Measurements from ENCODE around the gene CA9.
A peak's percentile ranks its signal among the peaks of the same experiment; 100 is the strongest.

CA9 gene

GRCh38 chr9:35718721-35719511, 45.2 kb downstream of the CA9 start:
- H3K4me3 Mint-ChIP-seq = no peak overlapping the region
- H3K27me3 Mint-ChIP-seq = no peaks in the 10 kb centered on the region
- no peaks in the 10 kb centered on the region for H3K9me3 Mint-ChIP-seq
- no peak overlapping the region for H3K27ac Mint-ChIP-seq
- peak; percentile 17 for DNase-seq
- no peaks in the 10 kb centered on the region for H3K4me1 Mint-ChIP-seq (ENCODE audit: low read depth)
- peaks cover 100% of the 10 kb centered on the region for H3K36me3 Mint-ChIP-seq (ENCODE audit: low read depth)

DNA sequence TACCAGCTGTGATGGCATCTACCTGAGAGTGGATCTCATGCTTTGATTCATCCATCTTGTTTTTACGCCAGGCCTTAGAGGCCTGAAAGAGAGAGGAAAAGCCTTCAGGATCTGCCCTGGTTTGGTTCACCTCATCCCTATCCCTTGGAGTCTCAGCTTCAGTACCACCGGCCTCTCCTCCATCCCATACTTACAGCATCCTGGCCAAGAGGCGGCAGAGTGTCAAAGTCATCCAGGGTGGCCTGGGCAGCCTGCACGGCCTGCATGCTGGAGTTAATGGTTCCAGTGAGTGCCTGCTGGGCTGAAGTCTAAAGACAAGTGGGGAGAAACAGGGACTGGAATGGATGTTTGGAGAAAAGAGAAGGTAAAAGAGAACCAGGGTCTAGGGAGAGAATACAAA, 45.8 kb downstream of the CA9 start:
- no peaks in the 10 kb centered on the region for H3K27me3 Mint-ChIP-seq
- no peak overlapping the region for H3K4me3 Mint-ChIP-seq

DNA sequence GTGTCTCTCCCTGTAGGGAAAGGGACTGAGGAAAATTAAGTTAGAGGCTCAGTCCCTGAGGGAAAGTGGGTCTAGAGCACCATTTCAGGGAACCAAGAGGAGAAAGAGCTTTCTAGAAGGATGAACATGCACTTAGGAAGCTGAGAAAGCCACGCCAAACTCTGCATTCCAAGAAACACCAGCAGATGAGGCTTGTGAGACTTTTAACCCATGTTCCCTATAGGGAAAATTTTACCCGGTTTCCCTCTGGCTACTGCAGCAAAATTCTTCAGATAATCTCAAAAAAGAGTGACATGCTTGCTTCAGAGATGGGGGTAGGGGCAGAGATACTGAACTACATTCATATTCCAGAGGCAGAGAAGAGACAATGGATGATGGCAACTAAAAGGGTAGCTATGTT, 49.7 kb downstream of the CA9 start:
- no peak overlapping the region for H3K4me3 Mint-ChIP-seq

More for the DNA sequence above, 45.8 kb downstream of the CA9 start:
- no peak overlapping the region for H3K27ac Mint-ChIP-seq
- H3K4me1 Mint-ChIP-seq (ENCODE audit: low read depth) = no peaks in the 10 kb centered on the region
- H3K36me3 Mint-ChIP-seq (ENCODE audit: low read depth) = peaks cover 100% of the 10 kb centered on the region
- DNase-seq = no peak
- H3K9me3 Mint-ChIP-seq = no peaks in the 10 kb centered on the region

GRCh38 chr9:35723908-35724307, 50.2 kb downstream of the CA9 start:
- no peak for DNase-seq
- Mint-ChIP-seq H3K4me3 (no peak overlapping the region), H3K27me3 (no peaks in the 10 kb centered on the region), H3K9me3 (no peaks in the 10 kb centered on the region), H3K27ac (no peak overlapping the region), H3K4me1 (ENCODE audit: low read depth) (no peaks in the 10 kb centered on the region), H3K36me3 (ENCODE audit: low read depth) (peaks cover 81% of the 10 kb centered on the region)

More for the DNA sequence above, 49.7 kb downstream of the CA9 start:
- Mint-ChIP-seq H3K27ac (peak overlapping the region; percentile 57), H3K4me1 (ENCODE audit: low read depth) (no peaks in the 10 kb centered on the region), H3K36me3 (ENCODE audit: low read depth) (peaks cover 86% of the 10 kb centered on the region), H3K9me3 (no peaks in the 10 kb centered on the region), H3K27me3 (no peaks in the 10 kb centered on the region)
- no peak for DNase-seq

GRCh38 chr9:35725362-35725761, 51.6 kb downstream of the CA9 start:
- Mint-ChIP-seq H3K4me1 (ENCODE audit: low read depth) (no peaks in the 10 kb centered on the region), H3K4me3 (no peak overlapping the region), H3K27ac (no peak overlapping the region), H3K36me3 (ENCODE audit: low read depth) (peaks cover 70% of the 10 kb centered on the region), H3K9me3 (no peaks in the 10 kb centered on the region), H3K27me3 (no peaks in the 10 kb centered on the region)
- no peak for DNase-seq

GRCh38 chr9:35726931-35727330, 53.2 kb downstream of the CA9 start:
- Mint-ChIP-seq H3K4me3 (no peak overlapping the region), H3K9me3 (no peaks in the 10 kb centered on the region), H3K36me3 (ENCODE audit: low read depth) (peaks cover 65% of the 10 kb centered on the region), H3K27ac (no peak overlapping the region), H3K27me3 (no peaks in the 10 kb centered on the region), H3K4me1 (ENCODE audit: low read depth) (no peaks in the 10 kb centered on the region)
- DNase-seq = peak; percentile 54

DNA sequence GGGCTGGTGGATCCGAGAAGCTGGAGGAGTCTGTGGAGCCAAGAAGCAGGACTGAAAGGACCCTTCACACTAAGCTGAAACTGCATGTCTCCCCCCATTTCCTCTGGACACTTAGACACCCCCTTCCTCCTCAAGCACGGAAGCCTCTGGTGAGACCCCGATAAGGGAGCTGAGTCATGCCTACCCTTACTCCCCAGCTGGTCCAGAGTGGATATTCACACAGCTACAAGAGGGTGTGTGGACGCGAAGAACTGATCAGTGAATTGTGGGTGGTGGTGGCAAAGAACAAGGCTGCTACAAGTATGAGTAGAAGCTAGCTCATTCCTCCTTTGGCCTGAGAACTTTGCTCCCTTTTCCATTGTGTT, 53.9 kb downstream of the CA9 start:
- H3K4me3 Mint-ChIP-seq = no peak overlapping the region
- H3K36me3 Mint-ChIP-seq (ENCODE audit: low read depth) = peaks cover 63% of the 10 kb centered on the region
- DNase-seq = no peak
- no peak overlapping the region for H3K27ac Mint-ChIP-seq
- H3K4me1 Mint-ChIP-seq (ENCODE audit: low read depth) = peaks cover under 1% of the 10 kb centered on the region
- no peaks in the 10 kb centered on the region for H3K9me3 Mint-ChIP-seq
- no peaks in the 10 kb centered on the region for H3K27me3 Mint-ChIP-seq

GRCh38 chr9:35728041-35728971, 54.6 kb downstream of the CA9 start:
- no peak overlapping the region for H3K4me3 Mint-ChIP-seq
- H3K9me3 Mint-ChIP-seq = no peaks in the 10 kb centered on the region
- peaks cover 7% of the 10 kb centered on the region for H3K4me1 Mint-ChIP-seq (ENCODE audit: low read depth)
- no peak overlapping the region for H3K27ac Mint-ChIP-seq
- H3K36me3 Mint-ChIP-seq (ENCODE audit: low read depth) = peaks cover 63% of the 10 kb centered on the region
- DNase-seq = peak; percentile 56
- H3K27me3 Mint-ChIP-seq = no peaks in the 10 kb centered on the region

DNA sequence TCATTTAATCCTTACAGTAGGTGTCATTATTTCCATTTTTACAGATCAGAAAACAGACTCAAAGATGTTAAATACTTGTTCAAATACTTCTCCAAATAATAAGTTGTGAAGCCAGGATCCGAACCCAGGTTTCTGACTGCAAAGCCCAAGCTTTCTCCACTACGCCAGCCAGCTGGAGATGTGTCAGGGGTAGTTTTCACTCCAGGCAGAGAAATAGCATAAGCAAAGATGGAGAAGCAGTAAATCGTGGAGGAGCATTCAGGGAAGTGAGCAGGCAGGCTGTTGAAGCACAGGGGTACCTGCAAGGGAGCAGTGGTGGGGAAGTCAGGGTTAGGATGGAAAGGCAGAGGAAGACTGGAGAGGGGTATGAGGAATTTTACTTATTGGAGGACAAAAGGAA, 55.4 kb downstream of the CA9 start:
- no peak overlapping the region for H3K27ac Mint-ChIP-seq
- H3K4me3 Mint-ChIP-seq = no peak overlapping the region
- no peaks in the 10 kb centered on the region for H3K27me3 Mint-ChIP-seq
- H3K4me1 Mint-ChIP-seq (ENCODE audit: low read depth) = peaks cover 15% of the 10 kb centered on the region
- peaks cover 57% of the 10 kb centered on the region for H3K36me3 Mint-ChIP-seq (ENCODE audit: low read depth)
- DNase-seq = no peak
- H3K9me3 Mint-ChIP-seq = no peaks in the 10 kb centered on the region

DNA sequence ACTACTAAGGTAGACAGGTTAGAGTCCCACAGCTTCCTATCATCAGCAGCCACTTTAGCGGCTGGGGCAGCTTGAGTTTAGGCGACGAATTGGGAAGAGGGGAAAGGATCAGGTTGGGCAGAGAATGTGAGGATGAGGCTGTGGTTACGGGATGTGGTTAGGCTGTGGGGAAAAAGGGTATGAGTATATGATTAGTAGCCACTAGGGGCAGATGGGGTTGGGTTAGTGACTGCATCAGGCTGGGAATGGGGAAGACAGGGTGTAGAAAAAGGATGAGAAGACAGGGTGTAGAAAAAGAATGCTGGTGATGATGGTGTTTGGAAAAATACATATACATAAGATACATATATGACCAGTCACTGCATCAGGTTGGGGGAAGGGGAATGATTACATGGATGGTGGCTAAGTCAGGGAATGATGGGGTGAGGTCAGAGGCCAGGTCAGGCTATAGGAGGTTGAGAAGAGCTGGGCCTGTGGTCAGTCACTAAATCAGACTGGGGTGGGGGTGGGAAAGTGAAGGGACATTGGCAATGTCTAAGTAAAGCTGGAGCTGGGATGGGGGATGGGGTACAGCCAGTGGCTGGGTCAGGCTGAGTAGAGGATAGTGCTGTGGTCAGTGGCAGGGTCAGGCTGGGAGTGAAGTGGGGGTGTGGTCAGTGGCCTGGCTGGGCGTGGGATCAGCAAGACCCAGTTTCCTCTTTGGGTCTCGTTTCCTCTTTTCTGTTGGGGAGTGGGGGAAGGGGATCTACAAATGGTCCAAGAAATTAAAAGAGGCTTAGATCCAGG, 56.2 kb downstream of the CA9 start:
- no peaks in the 10 kb centered on the region for H3K27me3 Mint-ChIP-seq
- no peaks in the 10 kb centered on the region for H3K9me3 Mint-ChIP-seq
- H3K4me3 Mint-ChIP-seq = no peak overlapping the region
- no peak for DNase-seq
- peaks cover 20% of the 10 kb centered on the region for H3K4me1 Mint-ChIP-seq (ENCODE audit: low read depth)
- H3K27ac Mint-ChIP-seq = no peak overlapping the region
- H3K36me3 Mint-ChIP-seq (ENCODE audit: low read depth) = peaks cover 57% of the 10 kb centered on the region

DNA sequence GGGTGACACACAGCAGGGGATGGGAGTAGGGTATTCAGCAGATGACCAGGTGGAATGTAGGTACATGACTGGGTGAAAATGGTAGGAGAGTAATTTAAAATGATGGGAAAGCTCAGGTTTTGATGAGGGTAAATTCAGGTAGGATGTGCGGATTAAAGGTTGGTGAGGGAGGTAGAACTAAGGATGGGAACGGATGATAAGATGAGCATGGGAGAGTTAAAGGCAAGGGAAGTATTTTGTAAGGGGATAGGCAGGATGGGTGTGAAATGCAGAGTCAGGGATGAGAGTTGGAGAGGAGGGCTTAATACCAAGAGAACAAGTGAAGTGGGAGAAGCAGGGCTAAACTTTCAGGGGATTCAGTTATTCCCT, 56.7 kb downstream of the CA9 start:
- Mint-ChIP-seq H3K36me3 (ENCODE audit: low read depth) (peaks cover 57% of the 10 kb centered on the region), H3K27ac (no peak overlapping the region), H3K4me1 (ENCODE audit: low read depth) (peaks cover 22% of the 10 kb centered on the region), H3K4me3 (no peak overlapping the region), H3K27me3 (no peaks in the 10 kb centered on the region), H3K9me3 (no peaks in the 10 kb centered on the region)
- no peak for DNase-seq
